ENCODE measurements around the gene DPP7. TPM values are rescaled to one million over a fixed set of nuclear protein-coding genes. Genes with fewer than 3 reads are reported as not detected.

Gene DPP7
- total and polyA plus RNA-seq, 11 donors: 96.6 to 260 (median 119) TPM

DNA sequence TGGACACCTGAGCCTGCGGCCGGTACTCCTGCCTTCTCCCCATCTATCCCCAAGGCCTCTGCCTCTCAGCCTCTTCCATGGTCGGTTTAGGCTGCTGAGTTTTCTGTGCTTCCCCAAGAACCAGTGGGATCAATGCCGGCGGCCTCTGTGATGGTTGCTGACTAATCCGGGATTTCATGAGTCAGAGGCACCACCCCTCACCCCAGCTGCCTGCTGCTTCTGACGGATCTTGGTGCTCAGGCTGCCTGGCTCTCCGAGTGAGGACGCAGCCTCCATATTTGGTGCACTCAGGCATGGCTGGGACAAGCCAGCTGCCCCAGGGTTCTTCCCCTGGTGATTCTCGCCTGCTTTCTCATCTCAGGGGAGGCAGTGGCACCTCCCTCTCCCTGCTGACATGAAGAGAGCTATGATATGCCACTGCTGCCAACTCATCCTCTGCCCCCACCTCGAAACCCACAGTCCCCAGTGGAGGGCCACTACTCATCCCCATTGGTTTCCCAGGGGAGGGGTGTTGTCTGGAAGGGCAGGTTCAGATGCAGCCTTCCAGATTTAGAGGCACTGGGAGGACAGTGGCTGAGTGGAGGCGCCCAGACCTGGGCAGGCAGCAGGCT lies 31.0 kb downstream of the DPP7 start:
- Histone ChIP-seq H3K4me3 (no peak overlapping the region), H3K9me3 (no peaks in the 10 kb centered on the region), H3K4me1 (peaks cover 0 to 39% (median 22%) of the 10 kb centered on the region in 12 donors), H3K36me3 (peaks cover 0 to 48% (median 41%) of the 10 kb centered on the region in 9 donors), H3K27ac (peak overlapping the region in 3 of 12 donors; percentile 12 to 55 (median 12)), H3K27me3 (no peaks in the 10 kb centered on the region)
- peak in 2 of 5 donors; percentile 62 to 73 for DNase-seq
- WGBS, 4 donors: 74 to 81% (median 78%) methylated on average over 6 to 12 of the region's 12 CpGs
- ATAC-seq: no peak
- TF ChIP-seq, protein P1, sequence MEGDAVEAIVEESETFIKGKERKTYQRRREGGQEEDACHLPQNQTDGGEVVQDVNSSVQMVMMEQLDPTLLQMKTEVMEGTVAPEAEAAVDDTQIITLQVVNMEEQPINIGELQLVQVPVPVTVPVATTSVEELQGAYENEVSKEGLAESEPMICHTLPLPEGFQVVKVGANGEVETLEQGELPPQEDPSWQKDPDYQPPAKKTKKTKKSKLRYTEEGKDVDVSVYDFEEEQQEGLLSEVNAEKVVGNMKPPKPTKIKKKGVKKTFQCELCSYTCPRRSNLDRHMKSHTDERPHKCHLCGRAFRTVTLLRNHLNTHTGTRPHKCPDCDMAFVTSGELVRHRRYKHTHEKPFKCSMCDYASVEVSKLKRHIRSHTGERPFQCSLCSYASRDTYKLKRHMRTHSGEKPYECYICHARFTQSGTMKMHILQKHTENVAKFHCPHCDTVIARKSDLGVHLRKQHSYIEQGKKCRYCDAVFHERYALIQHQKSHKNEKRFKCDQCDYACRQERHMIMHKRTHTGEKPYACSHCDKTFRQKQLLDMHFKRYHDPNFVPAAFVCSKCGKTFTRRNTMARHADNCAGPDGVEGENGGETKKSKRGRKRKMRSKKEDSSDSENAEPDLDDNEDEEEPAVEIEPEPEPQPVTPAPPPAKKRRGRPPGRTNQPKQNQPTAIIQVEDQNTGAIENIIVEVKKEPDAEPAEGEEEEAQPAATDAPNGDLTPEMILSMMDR (IDR thresholded peaks at IDR 0.05): no peak
- TF ChIP-seq POLR2A (IDR thresholded peaks at IDR 0.05): no peak
- intact Hi-C loops (cut with DNase I): no loop called here

DNA sequence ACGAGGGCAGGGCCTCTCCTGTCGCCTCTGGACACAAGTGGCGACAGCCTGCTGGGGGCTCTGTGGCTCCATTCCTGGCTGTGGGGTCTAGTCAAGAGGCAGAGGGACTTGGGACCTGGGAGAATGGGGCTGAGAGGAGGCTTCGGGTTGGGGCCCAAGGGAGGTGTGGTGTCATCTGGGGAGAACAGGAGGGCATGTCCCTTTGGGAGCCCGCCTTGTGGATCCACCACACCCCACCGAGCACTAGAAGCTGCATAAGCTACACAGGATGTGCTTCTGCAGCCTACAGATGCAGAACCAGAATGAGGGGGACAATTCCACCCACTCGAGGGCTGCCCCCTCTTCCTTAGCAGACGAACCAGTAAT lies 31.6 kb downstream of the DPP7 start:
- Histone ChIP-seq H3K4me1 (peaks cover 0 to 40% (median 24%) of the 10 kb centered on the region in 12 donors), H3K9me3 (no peaks in the 10 kb centered on the region), H3K27me3 (no peaks in the 10 kb centered on the region), H3K36me3 (peaks cover 0 to 50% (median 40%) of the 10 kb centered on the region in 9 donors), H3K27ac (no peak overlapping the region), H3K4me3 (no peak overlapping the region)
- no peak for ATAC-seq
- no peak for TF ChIP-seq POLR2A (IDR thresholded peaks at IDR 0.05)
- TF ChIP-seq, protein P1 (IDR thresholded peaks at IDR 0.05): no peak
- intact Hi-C loops (cut with DNase I): no loop called here
- 83 to 89% (median 87%) methylated on average over 6 to 8 of the region's 8 CpGs for WGBS, 4 donors
- DNase-seq: no peak

DNA sequence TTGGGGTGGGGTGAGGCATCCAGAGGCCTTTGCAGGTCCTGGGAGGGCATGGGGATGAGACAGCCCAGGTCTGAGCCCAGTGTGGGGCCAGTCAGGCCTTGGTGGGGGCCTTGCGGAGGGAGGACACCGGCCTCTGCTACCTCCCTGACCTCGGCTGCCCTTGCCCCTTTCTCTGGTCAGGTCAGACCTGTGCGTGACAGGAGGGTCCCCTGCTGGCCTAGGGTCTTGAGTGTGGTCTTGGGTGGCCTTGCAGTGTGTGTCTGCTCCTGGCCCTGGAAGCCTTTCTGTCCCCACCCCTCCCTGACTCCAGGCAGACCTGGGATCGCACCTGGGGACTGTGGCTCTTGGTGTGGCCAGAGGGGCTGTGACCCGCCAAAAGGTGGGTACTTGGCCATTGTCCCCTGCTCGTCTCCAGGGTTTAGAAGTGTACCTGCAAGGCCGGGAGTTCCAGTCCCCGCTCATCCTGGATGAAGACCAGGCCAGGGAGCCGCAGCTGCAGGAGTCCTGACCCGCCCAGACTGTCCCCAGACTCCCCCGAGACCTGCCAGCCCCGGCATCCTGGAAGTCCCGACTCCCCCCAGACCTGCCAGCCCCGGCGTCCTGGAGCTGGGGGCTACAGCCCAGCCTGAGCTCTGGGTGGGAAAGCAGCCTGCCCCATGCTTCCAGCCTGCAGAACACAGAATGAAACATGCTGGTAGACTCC lies 32.2 kb downstream of the DPP7 start:
- H3K27ac ChIP-seq: no peak overlapping the region
- TF ChIP-seq POLR2A (IDR thresholded peaks at IDR 0.05): no peak
- TF ChIP-seq, protein P1 (IDR thresholded peaks at IDR 0.05): no peak
- H3K4me1 ChIP-seq: peaks cover 0 to 37% (median 21%) of the 10 kb centered on the region in 12 donors
- no peak for DNase-seq
- H3K9me3 ChIP-seq: no peaks in the 10 kb centered on the region
- H3K27me3 ChIP-seq: no peaks in the 10 kb centered on the region
- peaks cover 0 to 50% (median 40%) of the 10 kb centered on the region in 9 donors for H3K36me3 ChIP-seq
- intact Hi-C loops (cut with DNase I): no loop called here
- 89 to 97% (median 94%) methylated on average over 4 to 16 of the region's 16 CpGs for WGBS, 4 donors
- H3K4me3 ChIP-seq: no peak overlapping the region
- ATAC-seq: no peak

DNA sequence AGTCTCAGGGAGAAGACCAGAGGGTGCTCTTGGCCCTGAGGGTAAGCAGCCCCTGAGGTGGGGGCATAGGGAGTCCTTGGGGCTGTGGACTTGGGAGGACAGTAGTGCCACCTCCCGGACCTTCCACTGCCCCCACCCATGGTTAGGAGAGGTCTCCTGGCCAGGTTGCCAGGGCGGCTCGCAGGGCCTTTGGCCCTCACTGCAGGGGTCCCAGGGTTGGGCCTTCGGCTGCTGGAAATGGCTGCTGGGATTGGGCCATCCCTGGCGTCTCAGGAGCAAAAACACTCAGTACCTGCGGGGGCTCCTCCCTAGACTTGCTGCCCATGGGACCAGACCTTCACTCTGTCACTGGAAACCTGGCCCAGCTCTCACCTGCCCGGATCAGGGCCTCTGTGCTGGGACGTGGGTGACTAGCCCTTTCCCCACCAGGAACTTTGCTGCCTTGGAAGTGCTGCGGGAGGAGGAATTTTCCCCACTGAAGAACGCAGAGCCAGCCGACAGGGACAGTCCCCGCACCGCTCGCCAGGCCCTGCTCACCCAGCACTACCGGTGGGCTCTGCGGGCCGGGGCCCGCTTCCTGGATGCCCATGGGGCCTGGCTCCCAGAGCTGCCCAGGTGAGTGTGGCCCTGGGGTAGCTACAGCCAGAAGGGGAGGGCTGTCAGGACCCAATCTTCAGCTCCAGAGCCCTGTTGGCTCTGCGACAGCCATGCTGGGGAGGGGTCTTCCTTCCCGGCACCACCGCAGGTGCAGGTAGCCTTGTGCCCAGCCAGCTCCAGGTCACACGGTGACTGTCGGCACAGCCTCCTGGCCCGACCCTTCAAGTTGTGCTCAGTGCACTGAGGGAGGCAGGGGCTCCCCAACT lies 34.0 kb downstream of the DPP7 start:
- H3K9me3 ChIP-seq: no peaks in the 10 kb centered on the region
- DNase-seq (no peak), ATAC-seq (no peak)
- intact Hi-C loops (cut with DNase I): no loop called here
- H3K27me3 ChIP-seq: no peaks in the 10 kb centered on the region
- peaks cover 0 to 35% (median 14%) of the 10 kb centered on the region in 12 donors for H3K4me1 ChIP-seq
- no peak for TF ChIP-seq POLR2A (IDR thresholded peaks at IDR 0.05)
- TF ChIP-seq, protein P1 (IDR thresholded peaks at IDR 0.05): no peak
- H3K4me3 ChIP-seq: no peak overlapping the region
- 84 to 95% (median 89%) methylated on average over 11 to 24 of the region's 24 CpGs for WGBS, 4 donors
- H3K27ac ChIP-seq: no peak overlapping the region
- peaks cover 0 to 50% (median 40%) of the 10 kb centered on the region in 9 donors for H3K36me3 ChIP-seq
